DMS114 treated with DMSO at 0.1 percent for 48 hours (cell line): ENCODE data around the gene ZIC2.

Source experiments
- DNase-seq: peaks from one replicate; lab custom pipeline; 2025; ENCODE audit not compliant: unreplicated experiment; lab: John Stamatoyannopoulos, UW

The ZIC2 gene

GRCh38 chr13:99959540-99960230 is 21.9 kb upstream of the ZIC2 start:
- no peak for DNase-seq

- DNase-seq, result no peak
These were observed 20.8 kb upstream of the ZIC2 start for GRCh38 chr13:99960663-99961311.

- DNase-seq, result no peak
These were observed 19.9 kb upstream of the ZIC2 start for GRCh38 chr13:99961636-99962035.

- DNase-seq, result no peak
These were observed 19.3 kb upstream of the ZIC2 start for GRCh38 chr13:99962242-99962641.

- DNase-seq, result no peak
These were observed 17.7 kb upstream of the ZIC2 start for GRCh38 chr13:99963816-99964339.

- no peak for DNase-seq
These were observed 16.1 kb upstream of the ZIC2 start for GRCh38 chr13:99965329-99966000.

- no peak for DNase-seq
These were observed 15.3 kb upstream of the ZIC2 start for GRCh38 chr13:99966064-99966805.

- no peak for DNase-seq
These were observed 14.1 kb upstream of the ZIC2 start for GRCh38 chr13:99967498-99967868.

GRCh38 chr13:99967869-99968520 is 13.6 kb upstream of the ZIC2 start:
- no peak for DNase-seq

GRCh38 chr13:99968521-99969452 is 12.8 kb upstream of the ZIC2 start:
- no peak for DNase-seq

GRCh38 chr13:99969453-99969918 is 12.1 kb upstream of the ZIC2 start:
- no peak for DNase-seq

GRCh38 chr13:99969919-99970650 is 11.5 kb upstream of the ZIC2 start:
- no peak for DNase-seq

GRCh38 chr13:99970651-99971575 is 10.7 kb upstream of the ZIC2 start:
- DNase-seq, result no peak

- peak; percentile 35 for DNase-seq
These were observed 9.9 kb upstream of the ZIC2 start, which contains the start of gene ZIC5 for GRCh38 chr13:99971576-99972189. Gene ZIC5, minus strand, starts transcription at chr13:99971767. Its CDS starts 164 bp downstream, at chr13:99971603.

GRCh38 chr13:99972190-99972731 is 9.3 kb upstream of the ZIC2 start:
- no peak for DNase-seq

GRCh38 chr13:99973163-99973807 is 8.3 kb upstream of the ZIC2 start:
- no peak for DNase-seq

GRCh38 chr13:99973808-99974185 is 7.8 kb upstream of the ZIC2 start:
- DNase-seq, result no peak
